C4-2B (cell line): ENCODE measurements around the gene IFT20.

Source experiments
- CTCF ChIP-seq: fragments of 450-650 bp; conservative IDR thresholded peaks from 2 replicates; pipeline ENCODE4 v1.5.1; 2017; ENCODE audit warnings: mild to moderate bottlenecking
- ZFX ChIP-seq: fragments of 450-650 bp; IDR thresholded peaks from 2 replicates; pipeline ENCODE4 v1.6.1; 2017

GRCh38 chr17:28340374-28340773 lies 5.1 kb upstream of the IFT20 start:
- no peak for TF ChIP-seq CTCF
- no peak for TF ChIP-seq ZFX
